Retina (tissue), 1 donor: ENCODE data around the gene LIMS3.
"Not testable (repeated sequence)": the region's sequence is repeated elsewhere in the genome, so short reads cannot be mapped to it uniquely, and the experiment has no call there.

Experiments used
- DNase-seq: peaks from one replicate; pipeline ENCODE4 v3.0.0-alpha.2; 2016

The LIMS3 gene

DNA sequence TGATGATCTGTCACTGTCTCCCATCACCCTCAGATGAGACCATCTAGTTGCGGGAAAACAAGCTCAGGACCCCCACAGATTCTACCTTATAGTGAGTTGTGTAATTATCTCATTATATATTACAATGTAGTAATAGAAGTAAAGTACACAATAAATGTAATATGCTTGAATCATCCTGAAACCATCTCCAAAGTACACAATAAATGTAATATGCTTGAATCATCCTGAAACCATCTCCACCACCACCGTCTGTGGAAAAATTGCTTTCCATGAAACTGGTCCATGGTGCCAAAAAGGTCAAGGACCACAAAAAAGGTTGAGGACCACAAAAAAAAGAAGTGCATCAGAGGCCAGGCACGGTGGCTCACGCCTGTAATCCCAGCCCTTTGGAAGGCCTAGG lies 29.3 kb downstream of the LIMS3 start:
- DNase-seq, result not testable (repeated sequence)

DNA sequence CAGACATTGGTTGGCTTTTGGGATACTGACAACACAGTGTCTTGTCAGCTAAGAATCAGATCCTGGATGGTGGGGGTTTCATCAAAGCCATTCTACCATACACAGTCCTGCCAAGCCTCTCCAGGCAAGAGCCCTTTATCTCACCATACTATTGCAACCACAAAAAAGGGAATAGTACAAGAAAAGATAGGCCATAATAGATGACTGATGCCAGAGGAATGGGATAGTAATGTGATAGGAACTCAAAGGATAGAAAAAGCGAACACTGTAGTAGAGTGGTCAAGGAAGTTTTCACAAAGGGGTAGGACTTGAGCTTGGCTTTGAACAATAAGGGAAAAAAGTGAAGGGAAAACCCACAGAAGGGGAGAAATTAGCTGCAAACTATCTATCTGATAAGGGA lies 30.7 kb downstream of the LIMS3 start:
- DNase-seq, result not testable (repeated sequence)

- not testable (repeated sequence) for DNase-seq
Observed at GRCh38 chr2:109936534-109936933, 38.0 kb downstream of the LIMS3 start.

DNA sequence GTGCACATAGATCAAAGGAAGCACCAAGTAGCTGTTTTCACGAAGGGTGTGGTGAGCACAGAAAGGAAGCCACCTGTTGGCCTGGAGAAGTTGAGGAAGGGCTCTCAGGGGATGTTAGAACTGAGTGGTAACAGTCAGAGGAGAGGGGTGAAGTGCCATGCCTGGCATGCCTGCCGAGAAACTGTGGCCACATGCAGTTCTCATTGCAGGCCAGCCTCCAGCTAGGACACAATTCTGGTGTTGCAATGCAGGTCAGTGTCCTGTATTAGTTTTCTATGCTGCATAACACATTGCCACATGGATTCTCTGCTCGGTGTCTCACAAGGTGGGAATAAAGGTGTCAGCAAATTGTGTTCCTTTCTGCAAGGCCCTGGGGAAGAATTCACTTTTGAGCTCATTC lies 46.9 kb downstream of the LIMS3 start:
- not testable (repeated sequence) for DNase-seq

DNA sequence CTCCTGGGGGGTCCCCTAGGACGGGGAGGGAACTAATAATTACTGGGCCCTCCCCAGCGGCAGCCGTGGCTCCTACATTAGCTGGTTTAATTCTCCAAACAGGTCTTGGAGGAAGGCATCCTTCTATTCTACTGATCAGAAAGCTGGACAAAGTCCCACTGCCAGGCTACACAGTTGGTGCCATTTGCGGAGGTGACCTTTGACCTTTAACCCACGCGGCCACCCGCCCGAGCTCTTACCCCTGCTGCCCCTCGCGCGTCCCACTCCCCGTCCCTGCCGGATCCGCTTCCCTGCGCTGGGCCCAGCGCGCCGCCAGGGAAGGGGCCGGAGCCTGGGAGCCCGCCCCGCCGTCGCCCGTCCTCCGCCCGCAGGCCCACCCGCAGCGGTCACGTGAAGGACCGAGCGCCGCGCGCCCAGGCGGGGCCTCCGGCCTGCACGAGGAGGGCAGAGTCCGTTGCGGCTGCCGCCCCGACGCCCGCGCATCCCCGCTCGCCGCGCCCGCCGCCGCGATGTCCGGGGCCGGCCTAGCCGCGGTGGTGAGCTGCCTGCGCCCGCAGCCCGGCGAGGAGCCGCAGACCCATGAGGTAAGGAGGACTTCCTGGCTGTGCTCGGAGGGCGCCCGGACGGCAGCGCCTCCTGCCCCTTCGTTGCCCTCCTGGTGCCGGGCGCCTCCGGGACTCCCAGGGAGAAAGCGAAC lies 48.9 kb downstream of the LIMS3 start:
- DNase-seq, result not testable (repeated sequence)

GRCh38 chr2:109947959-109948520 lies 49.6 kb downstream of the LIMS3 start:
- DNase-seq, result not testable (repeated sequence)

GRCh38 chr2:109950146-109950843 lies 51.8 kb downstream of the LIMS3 start:
- not testable (repeated sequence) for DNase-seq

- DNase-seq, result not testable (repeated sequence)
Observed at GRCh38 chr2:109963942-109964341, 65.5 kb downstream of the LIMS3 start.

GRCh38 chr2:109965482-109965881 lies 67.0 kb downstream of the LIMS3 start:
- DNase-seq, result not testable (repeated sequence)

- DNase-seq, result not testable (repeated sequence)
Observed at GRCh38 chr2:109966107-109966736, 67.7 kb downstream of the LIMS3 start.

DNA sequence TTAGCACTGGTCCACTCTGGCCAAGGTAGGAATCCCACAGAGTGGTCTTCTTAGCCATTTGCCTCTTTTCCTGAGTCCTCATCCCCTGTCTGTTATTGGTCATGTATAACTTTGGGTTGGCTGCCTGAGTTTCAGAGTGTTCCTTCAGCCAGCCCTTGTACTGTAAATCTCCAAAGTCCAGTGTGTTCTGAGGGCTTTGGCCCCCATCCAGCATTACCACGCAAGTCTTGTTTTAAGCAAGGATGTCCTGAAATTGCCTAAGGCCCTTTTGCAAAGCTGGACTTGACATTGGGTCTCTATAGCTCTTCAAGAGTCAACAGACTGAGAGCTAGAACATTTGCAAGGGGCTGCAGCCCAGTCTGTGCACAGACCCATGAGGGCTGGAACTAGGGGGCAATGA lies 68.4 kb downstream of the LIMS3 start:
- DNase-seq, result not testable (repeated sequence)

DNA sequence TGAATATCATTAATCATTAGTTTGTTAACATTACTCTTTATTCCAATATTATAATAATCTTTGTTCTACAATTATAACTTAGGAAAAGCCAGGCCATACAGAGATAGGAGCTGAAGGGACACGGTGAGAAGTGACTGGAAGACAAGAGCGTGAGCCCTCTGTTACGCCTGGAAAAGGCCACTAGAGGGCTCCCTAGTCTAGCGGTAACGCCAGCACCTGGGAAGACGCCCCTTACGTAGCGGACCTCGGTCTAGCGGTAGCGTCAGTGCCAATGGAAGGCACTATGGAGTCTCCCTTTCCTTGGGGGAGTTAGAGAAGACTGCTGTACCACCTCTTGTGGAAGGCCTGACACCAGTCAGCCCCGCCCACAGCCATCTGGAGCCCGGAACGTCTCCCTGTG lies 71.4 kb downstream of the LIMS3 start:
- DNase-seq, result not testable (repeated sequence)

DNA sequence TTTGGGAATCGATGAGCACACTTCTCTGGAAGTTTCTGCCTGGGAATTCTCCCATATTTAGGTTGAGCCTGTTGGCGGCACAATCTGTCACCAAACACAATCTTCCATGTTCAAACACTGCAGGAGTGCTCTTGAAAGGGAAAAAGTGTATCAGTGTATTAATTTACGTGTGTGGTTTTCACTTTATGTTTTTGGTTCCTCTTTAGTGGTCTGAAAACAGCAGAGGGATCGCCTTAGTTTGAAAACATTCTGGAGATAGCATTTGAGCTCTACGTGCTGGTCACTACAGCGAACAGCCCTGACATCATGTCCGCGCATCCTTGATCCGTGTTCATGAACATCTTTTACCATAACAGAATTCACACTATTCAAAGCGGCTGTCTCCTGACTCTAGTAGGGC lies 73.2 kb downstream of the LIMS3 start:
- DNase-seq, result not testable (repeated sequence)
